ENCODE results near the gene RAP1A.

The RAP1A gene

GRCh38 chr1:111660204-111661150 is 40.9 kb downstream of the RAP1A start:
- CTCF ChIA-PET, result interaction anchor here (1.3 to 3.7 kb wide), 4 partner anchors 109 to 179 kb away, joined by 3 to 60 read pairs (median 8); no protein-coding TSS in a partner anchor
- TF ChIP-seq, protein P1, sequence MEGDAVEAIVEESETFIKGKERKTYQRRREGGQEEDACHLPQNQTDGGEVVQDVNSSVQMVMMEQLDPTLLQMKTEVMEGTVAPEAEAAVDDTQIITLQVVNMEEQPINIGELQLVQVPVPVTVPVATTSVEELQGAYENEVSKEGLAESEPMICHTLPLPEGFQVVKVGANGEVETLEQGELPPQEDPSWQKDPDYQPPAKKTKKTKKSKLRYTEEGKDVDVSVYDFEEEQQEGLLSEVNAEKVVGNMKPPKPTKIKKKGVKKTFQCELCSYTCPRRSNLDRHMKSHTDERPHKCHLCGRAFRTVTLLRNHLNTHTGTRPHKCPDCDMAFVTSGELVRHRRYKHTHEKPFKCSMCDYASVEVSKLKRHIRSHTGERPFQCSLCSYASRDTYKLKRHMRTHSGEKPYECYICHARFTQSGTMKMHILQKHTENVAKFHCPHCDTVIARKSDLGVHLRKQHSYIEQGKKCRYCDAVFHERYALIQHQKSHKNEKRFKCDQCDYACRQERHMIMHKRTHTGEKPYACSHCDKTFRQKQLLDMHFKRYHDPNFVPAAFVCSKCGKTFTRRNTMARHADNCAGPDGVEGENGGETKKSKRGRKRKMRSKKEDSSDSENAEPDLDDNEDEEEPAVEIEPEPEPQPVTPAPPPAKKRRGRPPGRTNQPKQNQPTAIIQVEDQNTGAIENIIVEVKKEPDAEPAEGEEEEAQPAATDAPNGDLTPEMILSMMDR (IDR thresholded peaks at IDR 0.05; ENCODE audit: insufficient read depth, low read length, missing control alignments), result no peak
- no peak for DNase-seq (ENCODE audit: low read depth, low spot score)
- POLR2A ChIA-PET, result no interaction called here
- no peak overlapping the region for H3K4me3 ChIP-seq (ENCODE audit: low read depth, low read length)

- ChIA-PET POLR2A (no interaction called here), CTCF (interaction anchor here (0.7 to 7.0 kb wide), 7 partner anchors 9 to 183 kb away, joined by 3 to 53 read pairs (median 4); partner anchors contain the start of genes ADORA3, DDX20 and TMIGD3)
- no peak for DNase-seq (ENCODE audit: low read depth, low spot score)
- H3K4me3 ChIP-seq (ENCODE audit: low read depth, low read length), result no peak overlapping the region
- TF ChIP-seq, protein P1 (IDR thresholded peaks at IDR 0.05; ENCODE audit: insufficient read depth, low read length, missing control alignments), result no peak
Observed at GRCh38 chr1:111664652-111665051, 45.1 kb downstream of the RAP1A start.

DNA sequence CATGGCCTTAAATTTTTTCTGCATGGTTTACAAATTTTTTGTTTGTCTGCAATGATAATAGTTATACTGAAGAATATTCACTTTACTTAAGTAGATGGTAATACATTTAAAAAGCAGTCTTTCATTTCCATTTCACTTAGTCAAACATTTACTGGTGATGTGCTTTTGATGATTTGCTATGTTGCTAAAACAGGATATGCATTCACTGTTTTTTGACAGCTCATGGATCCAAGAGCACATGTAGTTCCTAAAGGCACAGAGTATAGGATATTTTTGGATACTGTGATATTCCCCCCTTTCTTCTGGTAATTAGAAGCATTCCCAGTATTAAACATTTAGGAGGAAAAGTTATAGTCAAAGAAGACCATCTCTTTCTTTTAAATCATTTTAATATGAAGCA is 45.9 kb downstream of the RAP1A start:
- ChIA-PET POLR2A (no interaction called here), CTCF (interaction anchor here (0.6 to 7.0 kb wide), 7 partner anchors 10 to 216 kb away, joined by 3 to 53 read pairs (median 4); partner anchors contain the start of genes ADORA3, ATP5PB, DDX20 and TMIGD3)
- DNase-seq (ENCODE audit: low read depth, low spot score), result no peak

DNA sequence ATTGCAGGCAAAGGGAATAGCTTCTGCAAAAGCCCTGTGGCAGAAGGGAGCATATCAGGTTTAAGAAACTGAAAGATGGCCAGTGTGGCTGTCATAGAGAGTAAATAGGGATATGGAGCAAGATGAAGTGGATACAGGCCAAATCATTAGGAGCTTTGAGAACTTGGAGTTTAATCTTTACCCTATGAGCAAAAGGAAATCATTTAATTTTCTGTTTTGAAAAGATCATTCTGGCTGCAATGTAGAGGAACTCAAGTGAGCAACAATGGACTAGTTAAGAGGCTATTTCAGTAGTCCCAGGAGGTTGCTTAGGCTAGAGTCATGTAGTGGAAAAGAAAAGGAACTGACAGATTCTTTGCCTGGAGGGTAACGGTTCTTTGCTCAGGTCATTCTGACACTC is 47.2 kb downstream of the RAP1A start:
- TF ChIP-seq, protein P1 (IDR thresholded peaks at IDR 0.05; ENCODE audit: insufficient read depth, low read length, missing control alignments), result no peak
- ChIA-PET CTCF (interaction anchor here (0.9 to 7.0 kb wide), 4 partner anchors 158 to 217 kb away, joined by 3 to 53 read pairs (median 3); partner anchors contain the start of gene ATP5PB), POLR2A (no interaction called here)
- no peak overlapping the region for H3K4me3 ChIP-seq (ENCODE audit: low read depth, low read length)
- DNase-seq (ENCODE audit: low read depth, low spot score), result no peak

More for the DNA sequence above, 45.9 kb downstream of the RAP1A start:
- TF ChIP-seq, protein P1 (IDR thresholded peaks at IDR 0.05; ENCODE audit: insufficient read depth, low read length, missing control alignments), result no peak
- no peak overlapping the region for H3K4me3 ChIP-seq (ENCODE audit: low read depth, low read length)

DNA sequence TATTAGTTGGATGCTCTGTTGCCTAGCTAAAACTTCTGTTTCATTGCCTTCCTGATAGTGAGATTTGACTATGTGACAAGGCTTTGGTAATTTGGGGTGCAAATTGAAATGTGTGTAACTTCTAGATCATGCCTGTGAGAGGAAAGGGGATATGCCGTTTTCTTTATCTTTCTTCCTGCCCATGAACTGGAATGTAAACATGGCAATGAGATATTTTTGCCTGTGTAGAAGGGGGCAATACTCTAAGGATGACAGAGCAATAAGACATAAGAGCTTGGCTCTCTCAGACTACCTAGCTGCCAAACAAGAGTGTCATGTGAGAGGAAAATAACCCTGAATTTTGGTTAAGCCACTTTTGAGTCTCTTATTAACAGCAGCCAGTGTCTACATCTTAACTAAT is 49.7 kb downstream of the RAP1A start:
- DNase-seq (ENCODE audit: low read depth, low spot score), result no peak
- ChIA-PET CTCF (interaction anchor here (0.7 to 1.3 kb wide), 2 partner anchors 45 to 161 kb away, joined by 3 to 5 read pairs; no protein-coding TSS in a partner anchor), POLR2A (no interaction called here)
- no peak overlapping the region for H3K4me3 ChIP-seq (ENCODE audit: low read depth, low read length)
- TF ChIP-seq, protein P1 (IDR thresholded peaks at IDR 0.05; ENCODE audit: insufficient read depth, low read length, missing control alignments), result no peak

- ChIA-PET CTCF (interaction anchor here (1.0 kb wide), 2 partner anchors 10 to 42 kb away, joined by 3 to 5 read pairs; no protein-coding TSS in a partner anchor), POLR2A (no interaction called here)
- no peak for DNase-seq (ENCODE audit: low read depth, low spot score)
- TF ChIP-seq, protein P1 (IDR thresholded peaks at IDR 0.05; ENCODE audit: insufficient read depth, low read length, missing control alignments), result no peak
- H3K4me3 ChIP-seq (ENCODE audit: low read depth, low read length), result no peak overlapping the region
Observed at GRCh38 chr1:111671852-111672251, 52.3 kb downstream of the RAP1A start.
